Epithelial cell of esophagus (primary cell): Measurements from ENCODE around the gene CHD6.

Source experiments
- DNase-seq: peaks from one replicate; pipeline ENCODE4 v3.0.0; 2010; ENCODE audit warnings: low read depth
- H3K4me3 ChIP-seq: 2 replicates; pipeline ENCODE4 v1.5.1; 2011; ENCODE audit warnings: mild to moderate bottlenecking, low read length, control low read depth
- TF ChIP-seq, protein P1 (sequence below): IDR thresholded peaks from 2 replicates; pipeline ENCODE4 v1.5.1; 2011; ENCODE audit warnings: low read depth, mild to moderate bottlenecking, low read length, control low read depth, inconsistent platforms; ENCODE audit not compliant: insufficient read depth; ENCODE audit errors: missing control alignments

CHD6 gene

DNA sequence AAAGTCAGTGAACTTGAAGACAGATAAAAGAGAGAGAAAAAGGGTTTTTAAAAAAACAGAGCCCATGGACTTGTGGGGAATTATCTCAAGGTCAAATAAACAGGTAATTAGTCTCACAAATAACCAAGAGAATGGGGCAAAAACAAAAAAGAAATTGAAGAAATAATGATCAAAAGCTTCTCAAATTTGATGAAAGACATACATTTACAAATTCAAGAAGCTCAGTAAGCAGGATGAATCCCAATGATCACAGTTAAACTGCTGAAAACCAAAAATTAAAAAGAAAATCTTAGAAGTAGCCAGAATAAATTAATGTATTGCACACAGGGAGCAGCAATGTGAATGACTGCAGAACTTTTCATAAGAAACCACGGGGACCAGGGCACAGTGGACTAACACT, 139.1 kb downstream of the CHD6 start:
- TF ChIP-seq, protein P1, sequence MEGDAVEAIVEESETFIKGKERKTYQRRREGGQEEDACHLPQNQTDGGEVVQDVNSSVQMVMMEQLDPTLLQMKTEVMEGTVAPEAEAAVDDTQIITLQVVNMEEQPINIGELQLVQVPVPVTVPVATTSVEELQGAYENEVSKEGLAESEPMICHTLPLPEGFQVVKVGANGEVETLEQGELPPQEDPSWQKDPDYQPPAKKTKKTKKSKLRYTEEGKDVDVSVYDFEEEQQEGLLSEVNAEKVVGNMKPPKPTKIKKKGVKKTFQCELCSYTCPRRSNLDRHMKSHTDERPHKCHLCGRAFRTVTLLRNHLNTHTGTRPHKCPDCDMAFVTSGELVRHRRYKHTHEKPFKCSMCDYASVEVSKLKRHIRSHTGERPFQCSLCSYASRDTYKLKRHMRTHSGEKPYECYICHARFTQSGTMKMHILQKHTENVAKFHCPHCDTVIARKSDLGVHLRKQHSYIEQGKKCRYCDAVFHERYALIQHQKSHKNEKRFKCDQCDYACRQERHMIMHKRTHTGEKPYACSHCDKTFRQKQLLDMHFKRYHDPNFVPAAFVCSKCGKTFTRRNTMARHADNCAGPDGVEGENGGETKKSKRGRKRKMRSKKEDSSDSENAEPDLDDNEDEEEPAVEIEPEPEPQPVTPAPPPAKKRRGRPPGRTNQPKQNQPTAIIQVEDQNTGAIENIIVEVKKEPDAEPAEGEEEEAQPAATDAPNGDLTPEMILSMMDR: no peak

DNA sequence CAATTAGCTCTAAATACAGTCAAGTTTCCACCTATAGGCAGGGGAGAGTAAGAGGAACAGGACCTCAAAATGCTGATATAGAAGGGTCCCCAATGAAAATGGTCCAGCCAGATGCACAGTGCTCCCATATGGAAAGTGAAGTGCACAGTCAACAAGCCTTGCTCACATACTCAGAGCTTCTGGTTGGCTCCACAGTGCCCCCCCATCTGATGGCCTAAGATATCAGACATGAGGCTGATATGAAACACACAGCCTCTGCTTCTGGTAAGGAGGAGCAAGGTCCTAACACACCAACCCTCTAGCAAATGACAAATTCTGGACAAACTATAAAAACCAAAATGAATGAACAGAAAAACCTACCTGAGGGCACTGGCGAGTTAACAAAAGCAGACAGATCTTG, 140.2 kb downstream of the CHD6 start:
- TF ChIP-seq, protein P1: no peak
- DNase-seq: no peak
- H3K4me3 ChIP-seq: no peak overlapping the region

More for the DNA sequence above, 139.1 kb downstream of the CHD6 start:
- DNase-seq: no peak
- H3K4me3 ChIP-seq: no peak overlapping the region

DNA sequence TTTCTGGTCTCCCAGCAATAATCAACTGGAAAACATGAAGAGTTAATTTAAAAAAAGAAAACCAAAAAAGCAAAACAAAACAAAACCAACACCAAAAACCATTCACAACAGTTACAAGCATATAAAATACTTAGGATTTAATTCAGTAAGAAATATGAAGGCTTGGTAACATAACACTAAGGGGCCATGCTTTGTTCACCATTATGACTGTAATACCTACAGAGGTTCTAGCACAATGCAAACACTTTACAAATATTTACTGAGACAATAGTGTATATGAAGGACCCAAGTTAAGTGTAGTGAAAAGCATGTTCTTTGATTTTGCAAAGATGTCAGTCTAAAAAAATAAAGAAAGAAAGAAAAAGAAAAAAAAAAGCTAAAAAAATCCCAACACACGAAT, 141.7 kb downstream of the CHD6 start:
- no peak overlapping the region for H3K4me3 ChIP-seq
- DNase-seq: no peak
- TF ChIP-seq, protein P1: no peak

DNA sequence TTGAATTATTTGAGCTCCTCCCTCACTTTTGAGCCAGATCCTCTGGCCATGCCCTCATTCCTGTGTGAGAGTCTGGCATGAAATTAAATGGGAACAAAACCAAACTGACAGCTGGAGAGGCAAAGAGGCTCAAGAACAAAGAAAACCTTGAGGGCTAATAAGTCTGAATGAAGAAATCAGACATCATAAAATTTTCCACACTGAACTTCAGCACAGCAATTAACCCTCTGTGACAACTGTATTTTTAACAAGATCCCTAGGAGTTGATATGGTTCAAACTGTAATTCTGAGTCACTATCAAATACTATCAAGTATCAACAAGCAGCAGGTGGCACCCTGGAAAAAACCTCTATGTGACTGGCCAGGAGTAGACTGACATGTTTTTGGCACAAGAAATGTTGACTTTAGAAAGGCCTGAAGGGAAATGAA, 142.2 kb downstream of the CHD6 start:
- peak; percentile 82 for DNase-seq
- H3K4me3 ChIP-seq: no peak overlapping the region
- TF ChIP-seq, protein P1: no peak

DNA sequence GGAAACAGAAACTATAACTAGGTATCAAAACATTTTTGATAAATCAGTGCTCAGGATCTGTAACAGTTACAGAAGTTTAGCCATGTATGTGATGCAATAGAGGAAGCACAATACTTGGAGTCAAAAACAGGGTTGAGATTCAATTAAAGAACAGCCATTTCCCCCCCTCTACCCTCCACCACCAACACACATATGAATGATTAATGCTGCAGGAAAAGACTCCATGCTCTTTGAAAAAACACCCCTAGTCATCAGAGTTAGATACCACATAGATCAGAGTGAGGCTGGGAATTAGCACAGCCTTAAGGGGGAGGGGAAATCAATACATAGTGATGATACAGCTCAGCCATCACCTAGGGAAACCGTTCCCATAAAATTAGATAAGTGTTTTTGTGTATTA, 142.7 kb downstream of the CHD6 start:
- no peak overlapping the region for H3K4me3 ChIP-seq
- TF ChIP-seq, protein P1: no peak
- DNase-seq: no peak

DNA sequence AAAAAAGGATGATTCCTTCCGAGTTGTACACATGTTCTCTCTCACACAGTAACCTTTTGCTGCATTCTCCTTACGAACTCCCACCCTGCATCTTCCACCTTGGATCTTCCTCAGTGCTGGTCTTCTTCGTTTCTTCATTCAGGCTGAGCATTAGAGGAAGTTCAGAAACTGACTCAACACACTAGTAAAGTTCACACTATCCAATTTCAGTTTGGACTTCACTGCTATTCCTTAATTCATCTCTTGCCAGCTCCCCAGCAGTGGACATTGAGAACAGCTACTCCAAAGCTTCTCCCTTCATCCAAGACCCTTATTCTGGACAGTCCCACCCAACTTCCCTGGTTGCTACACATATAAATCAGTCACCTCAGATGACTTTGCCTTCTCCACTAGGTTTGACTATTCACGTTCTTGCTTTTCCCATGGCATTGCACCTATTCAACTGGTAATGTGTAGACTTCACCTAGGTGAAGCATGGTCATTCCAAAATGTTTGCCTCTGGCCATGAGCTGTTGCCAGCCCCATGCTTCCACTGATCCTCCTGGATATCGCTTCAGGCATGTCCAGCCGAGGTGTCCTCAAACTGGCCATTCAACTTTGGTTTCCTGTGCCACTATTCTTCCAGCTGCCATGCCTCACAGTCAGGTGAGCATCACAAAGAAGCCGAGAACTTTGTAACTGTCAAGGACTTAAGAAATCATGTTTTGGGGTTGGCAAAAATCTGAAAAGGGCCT, 147.6 kb downstream of the CHD6 start:
- TF ChIP-seq, protein P1: no peak
- H3K4me3 ChIP-seq: no peak overlapping the region
- no peak for DNase-seq

DNA sequence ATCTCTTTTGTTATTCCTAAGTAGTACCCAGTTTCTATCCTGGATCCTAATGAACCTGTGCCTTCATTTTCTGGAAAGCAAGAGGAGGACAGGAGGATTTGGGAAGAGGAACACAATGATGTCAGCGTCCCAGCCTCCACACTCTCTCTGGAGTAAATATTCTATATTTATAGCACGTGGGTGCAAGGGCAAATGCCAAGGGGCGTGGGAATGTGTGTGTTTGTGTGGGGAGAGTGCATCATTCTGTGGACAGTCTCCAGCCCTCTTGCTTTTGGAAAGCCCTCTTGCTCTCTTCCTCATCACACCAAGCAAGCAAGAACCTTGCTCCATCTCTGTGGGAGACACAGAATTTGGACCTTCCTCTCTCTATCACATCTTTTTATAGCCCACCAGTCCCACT, 148.3 kb downstream of the CHD6 start:
- H3K4me3 ChIP-seq: no peak overlapping the region
- TF ChIP-seq, protein P1: no peak
- DNase-seq: no peak
